Kidney glomerular epithelial cell (primary cell): ENCODE results near the gene TMEM135.
"Not testable (repeated sequence)": the region's sequence is repeated elsewhere in the genome, so short reads cannot be mapped to it uniquely, and the experiment has no call there.

Experiments
- DNase-seq: peaks from one replicate; lab custom pipeline; 2025; lab: John Stamatoyannopoulos, UW

The TMEM135 gene

DNA sequence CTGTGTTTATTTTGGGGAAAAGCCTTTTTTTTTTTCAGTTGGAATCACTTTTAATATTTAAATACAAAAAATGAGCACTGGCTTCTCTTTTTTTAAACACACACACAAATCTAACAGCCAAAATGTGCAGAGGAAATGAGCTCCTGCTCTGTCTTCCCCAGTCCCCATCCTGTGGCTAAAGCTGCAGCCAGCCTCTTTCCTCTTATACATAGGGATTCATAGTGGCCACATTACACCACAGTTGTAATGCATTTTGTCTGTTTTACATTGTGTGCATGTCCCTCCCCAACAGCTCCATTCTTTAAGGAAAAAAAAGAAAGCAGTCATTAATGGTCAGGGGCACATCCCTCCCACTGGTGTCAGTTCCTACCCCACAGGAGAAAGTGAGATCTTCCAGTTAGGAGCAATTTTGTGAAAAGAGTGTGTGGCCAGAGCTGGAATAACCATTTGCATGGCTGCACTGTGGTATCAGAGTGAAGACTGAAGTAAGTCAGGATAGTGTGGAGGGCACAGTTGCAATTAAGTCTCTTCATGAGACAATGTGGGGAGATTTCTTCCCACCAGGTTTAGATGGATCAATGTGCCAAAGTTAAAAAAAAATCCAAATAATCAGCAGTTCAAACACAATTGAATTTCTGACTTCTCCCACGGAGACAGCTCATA lies 220.6 kb downstream of the TMEM135 start:
- DNase-seq, result no peak

DNA sequence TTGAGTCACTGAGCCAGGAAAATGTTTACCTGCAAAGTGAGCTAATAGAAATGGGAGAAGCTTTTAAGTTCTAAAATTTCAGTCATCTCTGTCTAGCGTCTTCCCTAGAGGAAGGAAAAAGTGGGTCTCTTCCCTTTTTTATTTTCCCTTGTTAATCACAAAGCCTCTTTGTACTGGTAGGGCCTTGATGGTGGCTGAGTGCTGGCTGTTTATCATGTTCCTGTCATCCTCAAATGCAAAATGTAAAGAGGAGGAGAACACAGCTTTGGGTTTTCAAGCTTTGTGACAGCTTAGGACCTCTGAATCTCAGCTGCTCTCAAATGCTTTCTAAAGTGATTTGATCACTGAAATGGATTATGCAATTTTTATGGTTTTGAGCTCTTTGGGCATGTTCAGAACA lies 222.0 kb downstream of the TMEM135 start:
- no peak for DNase-seq

DNA sequence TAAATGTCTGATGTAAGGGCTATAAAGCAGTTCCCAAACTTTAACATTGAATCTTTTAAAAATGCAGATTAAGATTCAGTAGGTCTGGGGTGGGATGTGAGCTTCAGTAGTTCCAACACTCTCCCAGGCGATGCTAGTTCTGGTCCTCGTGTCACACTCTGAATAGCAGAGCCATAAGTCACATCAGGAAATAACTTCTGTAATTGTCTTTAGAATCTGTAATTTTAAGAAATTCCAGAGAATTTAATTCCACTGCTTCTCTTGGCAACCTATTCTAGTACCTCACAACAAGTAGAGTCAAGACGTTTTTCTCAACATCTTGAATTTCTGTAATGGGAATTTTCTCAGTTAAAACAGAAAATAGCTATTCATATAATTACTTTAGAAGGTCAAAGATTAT lies 223.1 kb downstream of the TMEM135 start:
- DNase-seq, result no peak

DNA sequence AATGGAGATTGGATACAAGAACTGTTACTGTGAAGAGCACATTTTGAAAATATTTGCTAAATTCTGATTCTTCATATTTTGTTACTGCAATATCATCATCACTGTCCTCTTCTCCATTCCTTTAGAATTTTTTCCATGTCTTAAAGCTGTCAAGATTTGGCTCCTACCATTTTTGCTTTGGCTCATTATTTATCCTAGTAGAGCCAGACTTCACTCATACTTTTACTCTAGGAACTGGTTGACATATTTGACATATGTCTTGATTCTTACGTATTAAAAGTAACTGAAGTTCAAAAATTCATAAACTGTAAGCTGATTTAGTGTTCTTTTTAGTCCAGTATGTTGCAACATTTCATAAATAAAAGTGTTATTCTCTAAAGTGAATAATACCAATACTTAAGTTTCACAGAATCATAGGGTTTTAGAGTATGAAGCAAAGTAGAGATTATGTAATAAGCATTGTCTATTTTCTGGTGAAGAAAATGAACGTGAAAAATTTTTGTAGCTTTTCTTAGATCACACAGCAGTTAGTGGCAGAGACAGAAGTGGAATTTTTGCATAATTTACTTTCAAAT lies 225.6 kb downstream of the TMEM135 start:
- DNase-seq, result no peak

DNA sequence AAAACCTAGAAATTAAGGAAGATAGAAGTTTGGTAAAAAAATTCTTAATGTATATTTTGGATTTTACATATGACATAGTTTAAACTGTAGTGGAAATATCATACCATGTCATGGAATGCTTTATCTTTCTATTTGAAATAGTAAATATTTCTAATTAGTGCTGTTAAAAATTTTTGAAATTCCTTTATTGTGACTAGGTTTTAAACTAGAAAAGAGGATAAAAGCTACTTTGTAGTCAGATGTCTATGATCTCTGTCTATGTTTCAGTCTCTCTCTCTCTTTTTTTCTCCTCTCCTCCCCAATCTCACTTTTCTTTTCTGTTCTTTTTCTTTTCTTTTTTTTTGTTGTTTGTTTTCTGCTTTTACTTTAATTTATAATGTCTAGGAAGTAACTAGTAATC lies 226.2 kb downstream of the TMEM135 start:
- DNase-seq, result no peak

DNA sequence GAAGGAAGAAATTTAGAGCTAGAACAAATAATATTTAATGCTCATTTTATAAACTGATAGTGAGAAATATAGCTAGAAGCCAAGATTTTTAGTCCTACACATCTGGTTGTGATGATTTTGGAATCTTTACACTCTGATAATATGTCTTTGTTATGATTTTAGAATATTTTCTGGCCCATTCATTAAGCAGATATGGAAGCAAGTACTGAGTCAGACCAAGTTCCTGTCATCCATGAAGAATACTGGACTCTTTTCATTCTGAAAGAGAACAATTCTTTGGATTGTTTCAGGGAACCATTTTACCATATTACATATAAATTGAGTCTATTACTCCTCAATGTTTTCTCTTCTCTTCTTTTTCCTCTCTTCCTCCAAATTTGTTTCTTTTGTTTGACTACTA lies 227.4 kb downstream of the TMEM135 start:
- peak; percentile 5 for DNase-seq

DNA sequence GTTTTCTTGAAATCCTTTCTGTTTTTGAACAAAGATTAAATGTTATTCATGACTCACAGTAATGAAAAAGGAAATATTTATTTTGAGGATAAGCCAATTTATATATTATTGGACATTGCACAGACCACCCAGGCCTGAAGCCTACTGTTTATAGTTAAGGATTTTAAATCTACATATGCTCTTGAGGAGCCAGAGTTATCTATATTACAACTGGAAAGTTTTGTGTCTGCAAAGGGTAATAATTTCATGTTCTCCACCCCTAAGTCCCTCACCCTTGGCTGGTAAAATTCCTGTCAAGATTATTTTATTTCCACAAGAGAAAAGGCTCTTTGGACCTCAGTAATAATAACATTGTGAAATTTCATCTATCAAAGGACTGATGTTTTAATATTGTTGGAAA lies 228.2 kb downstream of the TMEM135 start:
- DNase-seq, result no peak

DNA sequence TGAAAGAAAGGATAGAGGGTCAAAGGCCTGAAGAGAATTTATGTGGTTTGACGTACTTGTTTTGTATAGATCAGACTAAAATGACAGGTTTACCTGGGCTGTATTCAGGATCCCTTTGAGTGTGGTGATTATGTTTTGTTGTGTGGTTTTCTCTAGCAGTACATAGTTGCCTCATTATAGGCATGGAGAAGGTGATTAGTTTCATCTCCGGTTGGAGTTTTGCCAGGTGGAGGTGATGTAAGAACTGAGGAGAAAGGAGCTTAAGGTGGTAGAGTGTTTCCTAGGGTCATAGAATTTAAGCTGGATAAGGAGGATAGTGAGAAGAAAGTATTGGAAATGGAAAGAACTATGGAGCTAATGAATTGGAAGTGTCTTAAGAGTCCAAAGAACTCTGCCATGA lies 229.0 kb downstream of the TMEM135 start:
- no peak for DNase-seq

DNA sequence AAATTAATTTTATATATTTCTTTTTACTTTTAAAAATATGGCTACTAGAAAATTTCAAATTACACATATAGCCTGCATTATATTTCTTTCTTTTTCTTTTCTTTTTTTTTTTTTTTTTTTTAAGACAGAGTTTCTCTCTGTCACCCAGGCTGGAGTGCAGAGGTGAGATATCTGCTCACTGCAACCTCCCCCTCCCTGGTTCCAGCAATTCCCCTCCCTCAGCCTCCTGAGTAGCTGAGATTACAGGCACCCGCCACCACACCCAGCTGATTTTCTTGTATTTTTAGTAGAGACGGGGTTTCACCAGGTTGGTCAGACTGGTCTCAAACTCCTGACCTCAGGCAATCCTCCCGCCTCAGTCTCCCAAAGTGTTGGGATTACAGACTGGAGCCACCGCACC lies 234.2 kb downstream of the TMEM135 start:
- not testable (repeated sequence) for DNase-seq

DNA sequence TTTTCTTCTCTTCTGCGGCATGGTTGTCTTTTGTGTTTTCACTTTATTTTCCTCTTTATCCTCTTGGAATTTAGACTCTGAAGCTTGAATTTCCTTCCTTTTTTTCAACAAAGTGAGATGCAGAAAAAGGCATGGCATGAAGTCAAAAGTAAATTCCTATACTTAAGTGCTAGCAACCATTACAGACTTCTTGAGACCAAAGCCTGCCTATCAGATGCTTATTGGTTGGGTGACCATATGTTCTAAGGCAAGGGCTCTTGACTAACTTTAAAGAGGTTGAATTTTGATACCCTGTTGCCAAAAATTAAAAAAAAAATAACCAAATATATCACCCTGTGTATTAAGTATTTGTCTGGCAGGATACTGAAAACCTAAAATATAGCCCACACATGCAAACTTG lies 237.4 kb downstream of the TMEM135 start:
- no peak for DNase-seq

DNA sequence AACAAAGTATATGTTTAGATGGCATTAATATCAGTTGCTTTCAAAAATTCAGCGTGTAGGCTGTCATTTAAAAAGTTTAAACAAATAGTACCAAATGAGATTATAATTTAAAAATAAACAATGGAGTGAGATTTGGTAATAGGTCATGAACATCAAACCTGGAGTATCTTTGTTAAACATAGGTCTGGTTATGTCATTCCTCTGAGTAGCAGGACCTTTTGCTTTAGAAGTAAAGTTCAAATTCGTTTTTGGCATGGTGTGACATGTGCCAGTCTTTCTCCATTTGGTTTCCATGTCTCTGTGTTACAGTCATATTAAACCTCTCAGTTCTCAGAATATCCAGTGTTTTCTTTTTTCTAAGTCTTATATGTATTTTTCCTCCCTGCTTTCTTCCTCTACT lies 242.4 kb downstream of the TMEM135 start:
- DNase-seq, result no peak

DNA sequence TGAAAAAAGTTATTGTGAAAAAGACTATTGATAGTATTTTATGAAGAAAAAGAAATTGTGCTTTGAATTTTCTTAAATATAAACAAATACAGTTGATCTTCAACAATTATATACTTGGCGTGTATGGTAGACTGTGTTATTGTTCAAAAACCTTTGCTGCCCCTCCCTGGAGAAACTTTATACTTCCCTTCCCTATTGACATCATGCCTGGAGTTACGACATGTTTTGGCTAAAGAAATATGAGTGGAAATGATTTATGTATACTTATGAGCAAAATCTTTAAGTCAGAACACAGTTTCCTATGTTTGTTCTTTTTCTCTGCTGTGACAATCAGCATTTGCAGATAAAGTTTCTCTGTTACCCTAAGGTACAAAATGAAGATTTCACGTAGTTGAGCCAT lies 243.8 kb downstream of the TMEM135 start:
- no peak for DNase-seq

DNA sequence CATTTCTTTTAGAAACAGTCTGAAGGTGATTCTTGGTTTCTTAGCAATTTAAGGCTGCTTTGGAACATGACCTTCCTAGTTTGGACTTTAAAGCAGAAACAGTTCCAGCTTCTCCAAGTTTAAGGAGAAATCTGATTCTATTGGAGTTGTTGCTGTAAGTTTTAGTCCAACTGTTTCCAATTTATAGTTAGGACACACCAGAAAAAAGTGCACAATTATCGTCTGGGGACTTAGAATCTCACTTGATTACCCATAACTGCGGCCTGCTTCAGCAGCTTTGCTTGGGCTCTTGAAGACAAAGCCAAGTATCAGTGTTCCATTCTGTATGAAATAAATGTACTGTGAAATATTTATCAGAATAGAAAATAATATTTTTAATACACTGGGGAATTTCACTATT lies 246.6 kb downstream of the TMEM135 start:
- DNase-seq, result no peak

DNA sequence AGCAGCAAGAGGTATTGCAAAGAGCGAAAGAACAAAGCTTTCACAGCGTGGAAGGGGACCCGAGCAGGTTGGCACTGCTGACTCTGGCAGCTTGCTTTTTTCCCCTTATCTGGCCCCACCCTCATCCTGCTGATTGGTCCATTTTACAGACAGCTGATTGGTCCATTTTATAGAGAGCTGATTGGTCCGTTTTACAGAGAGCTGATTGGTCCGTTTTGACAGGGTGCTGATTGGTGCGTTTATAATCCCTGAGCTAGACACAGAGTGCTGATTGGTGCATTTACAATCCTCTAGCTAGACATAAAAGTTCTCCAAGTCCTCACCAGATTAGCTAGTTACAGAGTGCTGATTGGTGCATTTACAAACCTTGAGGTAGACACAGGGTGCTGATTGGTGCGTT lies 247.9 kb downstream of the TMEM135 start:
- not testable (repeated sequence) for DNase-seq

DNA sequence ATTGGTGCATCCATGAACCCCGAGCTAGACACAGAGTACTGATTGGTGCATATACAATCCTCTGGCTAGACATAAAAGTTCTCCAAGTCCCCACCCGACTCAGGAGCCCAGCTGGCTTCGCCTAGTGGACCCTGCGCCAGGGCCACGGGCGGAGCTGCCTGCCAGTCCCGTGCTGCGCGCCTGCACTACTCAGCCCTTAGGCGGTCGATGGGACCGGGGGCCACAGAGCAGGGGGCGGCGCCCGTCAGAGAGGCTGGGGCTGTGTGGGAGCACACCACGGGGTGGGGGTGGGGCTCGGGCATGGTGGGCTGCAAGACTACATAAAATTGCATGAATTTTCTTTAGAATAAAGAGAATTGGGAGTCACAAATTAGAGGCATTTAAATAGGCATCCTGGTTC lies 248.6 kb downstream of the TMEM135 start:
- DNase-seq, result no peak

DNA sequence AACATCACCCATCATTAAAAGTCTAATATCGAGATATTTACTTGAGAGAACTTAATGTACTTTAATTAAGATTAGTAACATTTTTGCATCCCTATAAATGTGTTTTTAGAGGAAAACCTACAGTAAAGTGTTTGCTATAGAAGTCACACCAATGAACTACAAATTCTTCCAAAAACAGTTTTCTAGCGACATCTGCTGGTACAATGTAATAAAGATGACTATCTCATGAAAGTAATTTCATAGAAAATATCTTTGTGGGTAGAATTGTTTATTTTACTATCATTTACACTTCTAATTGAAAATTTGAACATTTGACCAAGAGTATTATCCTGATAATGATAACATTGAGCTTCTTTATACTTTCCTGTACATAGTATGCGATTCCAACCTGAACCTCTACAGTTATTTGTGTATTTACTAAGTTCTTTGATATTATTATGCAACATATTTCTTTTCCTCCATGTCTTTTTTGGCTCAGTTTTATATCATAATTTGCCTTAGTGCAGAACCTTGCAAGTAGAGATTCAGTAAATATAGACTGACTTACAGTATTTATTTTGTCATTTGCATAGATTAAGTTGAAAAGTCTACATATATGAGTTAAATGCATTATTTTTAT lies 252.7 kb downstream of the TMEM135 start:
- peak; percentile 62 for DNase-seq

DNA sequence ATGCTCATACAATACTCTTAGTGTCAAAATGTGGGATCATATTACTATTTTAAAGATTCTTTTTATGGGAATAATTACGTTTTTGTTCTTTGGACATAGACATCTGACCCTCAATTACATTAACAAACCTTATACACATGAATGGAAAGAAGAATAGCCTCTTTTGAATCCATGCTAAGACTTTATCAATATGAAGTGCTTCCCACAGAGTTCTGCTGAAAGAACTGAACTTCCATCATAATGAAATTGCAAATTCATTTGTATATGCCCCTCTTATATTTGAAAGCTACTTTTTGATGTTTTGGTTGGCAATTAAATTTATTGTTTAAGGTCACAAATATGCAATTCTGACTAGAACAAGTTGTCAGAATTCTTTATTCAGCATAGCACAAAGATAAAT lies 254.9 kb downstream of the TMEM135 start:
- no peak for DNase-seq

DNA sequence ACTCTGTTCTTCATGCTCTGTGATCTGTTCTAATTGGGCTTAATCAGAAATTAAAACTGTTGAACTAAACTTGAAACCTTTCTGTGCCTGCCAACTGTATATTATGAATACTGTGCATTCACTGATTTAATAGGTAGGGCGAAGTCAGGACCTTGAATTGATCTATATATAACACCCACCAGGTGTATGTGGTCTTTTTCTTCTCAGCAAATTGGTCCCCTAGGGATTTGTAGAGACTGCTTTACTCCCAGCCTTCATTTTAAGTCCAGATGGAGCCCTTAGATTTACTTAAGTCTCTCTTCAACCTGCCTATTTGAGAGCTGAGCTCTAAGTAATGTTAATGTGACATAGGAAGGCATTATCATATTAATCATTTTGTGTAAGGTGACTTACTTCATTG lies 257.5 kb downstream of the TMEM135 start:
- no peak for DNase-seq

DNA sequence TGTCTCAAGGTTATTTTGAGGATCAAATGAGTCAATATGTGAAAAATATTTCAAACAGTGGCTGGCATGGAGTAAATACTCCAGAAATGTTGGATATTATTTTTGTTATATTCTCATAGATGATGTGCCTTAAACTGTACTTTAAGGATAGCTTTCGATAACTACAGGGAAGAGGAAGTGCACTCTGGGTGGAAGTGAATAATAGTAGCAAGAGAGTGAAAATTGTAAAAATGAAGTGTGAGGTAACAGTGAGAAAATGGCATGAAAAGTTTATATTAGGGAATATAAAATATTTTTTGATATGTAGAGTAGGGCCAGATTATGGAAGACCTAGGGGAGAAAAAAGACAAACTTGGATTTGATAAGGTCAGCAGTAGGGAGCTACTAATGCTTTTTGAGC lies 258.9 kb downstream of the TMEM135 start:
- DNase-seq, result no peak

DNA sequence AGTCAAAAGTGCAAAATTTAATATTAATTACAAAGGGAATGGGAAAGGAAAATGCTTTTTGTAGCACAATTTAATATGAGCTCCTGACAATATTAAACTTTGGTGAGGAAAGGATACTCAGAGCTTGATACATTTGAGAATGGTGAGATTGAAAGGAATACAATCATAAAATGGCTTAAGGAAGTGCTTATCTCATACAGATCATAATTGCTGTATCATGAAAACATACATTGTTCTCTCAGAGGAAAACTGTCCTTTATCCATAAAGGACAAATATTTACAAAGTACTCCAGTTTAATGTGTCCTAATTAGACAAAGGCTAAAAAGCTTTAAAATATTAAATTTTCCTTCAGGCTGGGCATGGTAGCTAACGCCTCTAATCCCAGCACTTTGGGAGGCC lies 260.4 kb downstream of the TMEM135 start:
- DNase-seq, result no peak

DNA sequence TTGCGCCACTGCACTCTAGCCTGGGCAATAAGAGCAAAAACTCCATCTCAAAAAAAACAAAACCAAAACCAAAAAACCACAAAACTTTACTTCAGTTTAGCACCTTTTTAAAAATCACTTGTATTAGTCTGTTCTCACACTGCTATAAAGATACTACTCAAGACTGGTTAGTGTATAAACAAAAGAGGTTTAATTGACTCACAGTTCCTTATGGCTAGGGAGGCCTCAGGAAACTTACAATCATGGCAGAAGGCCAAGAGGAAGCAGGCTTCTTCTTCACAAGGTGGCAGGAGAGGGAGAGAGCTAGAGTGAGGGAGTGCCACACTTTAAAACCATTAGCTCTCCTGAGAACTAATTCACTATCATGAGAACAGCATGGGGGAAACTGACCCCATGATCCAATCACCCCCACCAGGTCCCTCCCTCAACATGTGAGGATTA lies 261.3 kb downstream of the TMEM135 start:
- no peak for DNase-seq

DNA sequence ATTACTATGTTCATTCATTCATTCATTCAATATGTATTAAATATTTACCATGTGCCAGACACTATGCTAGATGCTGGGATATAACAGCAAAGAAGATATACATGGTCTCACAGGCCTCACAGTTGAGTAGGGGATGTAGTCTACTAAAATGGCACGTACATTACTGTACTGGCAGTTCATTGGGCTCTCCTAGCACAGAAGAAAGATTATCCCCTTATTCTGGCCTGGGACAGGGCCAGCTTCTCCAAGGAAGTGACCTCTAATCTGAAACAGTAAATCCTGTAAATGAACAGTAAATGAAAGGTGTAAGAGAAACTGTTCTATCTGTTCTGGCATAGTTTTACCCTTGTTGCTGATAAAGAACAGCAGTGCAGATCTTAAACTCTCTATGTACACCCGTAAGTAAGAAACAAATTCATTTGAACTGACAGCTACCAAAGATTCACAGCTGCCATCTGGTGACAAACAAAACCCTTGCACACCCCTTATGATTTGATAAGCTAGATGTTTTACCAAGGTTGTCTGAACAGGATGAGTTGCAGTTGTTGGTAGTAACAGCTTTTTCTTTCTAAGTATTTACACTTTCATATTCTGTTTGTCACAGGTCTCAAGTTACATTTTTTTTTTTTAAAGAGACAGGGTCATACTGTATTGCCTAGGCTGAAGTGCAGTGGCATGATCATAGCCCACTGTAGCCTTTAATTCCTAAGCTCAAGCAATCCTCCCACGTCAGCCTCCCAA lies 263.1 kb downstream of the TMEM135 start:
- no peak for DNase-seq
